Measurements from ENCODE around the gene NKX3-2. TPM values are rescaled to one million over a fixed set of nuclear protein-coding genes. Genes with fewer than 3 reads are reported as not detected.

NKX3-2 gene
- total RNA-seq, 6 experiments from 2014 or later: 0.07 to 0.17 (median 0.11) TPM; not detected in 1

- Mint-ChIP-seq H3K27me3 (ENCODE audit: insufficient read depth) (peaks cover 45% of the 10 kb centered on the region), H3K4me1 (ENCODE audit: low read depth) (peaks cover 29% of the 10 kb centered on the region), H3K9me3 (peaks cover 5% of the 10 kb centered on the region; the same call in 1 of the 2 replicates)
Measured at GRCh38 chr4:13548059-13548983, 4.0 kb upstream of the NKX3-2 start.

DNA sequence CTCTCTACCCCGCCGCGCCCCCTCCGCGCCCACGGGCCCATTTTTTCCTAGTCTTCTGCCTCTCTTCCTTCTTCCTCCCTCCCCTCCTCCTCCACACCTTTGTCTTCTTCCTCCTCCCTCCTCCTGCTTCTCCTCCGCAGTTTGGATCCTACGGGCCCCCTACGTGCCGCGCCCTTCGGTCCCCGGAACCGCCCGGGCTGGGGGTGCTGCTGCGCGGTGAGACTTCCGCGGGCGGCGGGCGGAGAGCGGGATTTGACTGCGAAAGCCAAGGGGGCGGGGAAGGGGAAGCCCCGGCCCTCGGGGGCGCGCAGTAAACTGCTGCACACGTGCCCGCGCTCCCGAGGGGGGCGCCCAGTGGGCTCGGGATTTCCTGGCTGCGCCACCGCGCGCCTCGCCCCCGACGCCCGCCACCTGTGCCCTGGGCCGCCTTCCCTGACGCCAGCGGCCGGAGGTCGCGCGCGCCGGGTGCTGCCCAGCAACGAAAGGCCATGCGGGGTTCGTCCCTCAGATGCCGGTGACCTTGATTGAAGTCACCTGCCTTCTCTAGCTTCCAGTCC lies 3.3 kb upstream of the NKX3-2 start:
- Mint-ChIP-seq H3K4me1 (ENCODE audit: low read depth) (peaks cover 29% of the 10 kb centered on the region), H3K36me3 (ENCODE audit: low read depth) (peaks cover 14% of the 10 kb centered on the region), H3K9me3 (peaks cover 5% of the 10 kb centered on the region; the same call in 1 of the 2 replicates), H3K27me3 (ENCODE audit: insufficient read depth) (peaks cover 50% of the 10 kb centered on the region), H3K27ac (no peak overlapping the region), H3K4me3 (no peak overlapping the region; the same call in 1 of the 2 replicates)
- DNase-seq: no peak
- TF ChIP-seq, protein P1, sequence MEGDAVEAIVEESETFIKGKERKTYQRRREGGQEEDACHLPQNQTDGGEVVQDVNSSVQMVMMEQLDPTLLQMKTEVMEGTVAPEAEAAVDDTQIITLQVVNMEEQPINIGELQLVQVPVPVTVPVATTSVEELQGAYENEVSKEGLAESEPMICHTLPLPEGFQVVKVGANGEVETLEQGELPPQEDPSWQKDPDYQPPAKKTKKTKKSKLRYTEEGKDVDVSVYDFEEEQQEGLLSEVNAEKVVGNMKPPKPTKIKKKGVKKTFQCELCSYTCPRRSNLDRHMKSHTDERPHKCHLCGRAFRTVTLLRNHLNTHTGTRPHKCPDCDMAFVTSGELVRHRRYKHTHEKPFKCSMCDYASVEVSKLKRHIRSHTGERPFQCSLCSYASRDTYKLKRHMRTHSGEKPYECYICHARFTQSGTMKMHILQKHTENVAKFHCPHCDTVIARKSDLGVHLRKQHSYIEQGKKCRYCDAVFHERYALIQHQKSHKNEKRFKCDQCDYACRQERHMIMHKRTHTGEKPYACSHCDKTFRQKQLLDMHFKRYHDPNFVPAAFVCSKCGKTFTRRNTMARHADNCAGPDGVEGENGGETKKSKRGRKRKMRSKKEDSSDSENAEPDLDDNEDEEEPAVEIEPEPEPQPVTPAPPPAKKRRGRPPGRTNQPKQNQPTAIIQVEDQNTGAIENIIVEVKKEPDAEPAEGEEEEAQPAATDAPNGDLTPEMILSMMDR (IDR thresholded peaks at IDR 0.05): no peak

More at GRCh38 chr4:13548059-13548983, 4.0 kb upstream of the NKX3-2 start:
- H3K36me3 Mint-ChIP-seq (ENCODE audit: low read depth): peaks cover 14% of the 10 kb centered on the region
- no peak overlapping the region for H3K27ac Mint-ChIP-seq
- TF ChIP-seq, protein P1 (IDR thresholded peaks at IDR 0.05): no peak
- H3K4me3 Mint-ChIP-seq: peak overlapping the region; percentile 88
- no peak for DNase-seq

GRCh38 chr4:13546941-13547484 lies 2.7 kb upstream of the NKX3-2 start:
- Mint-ChIP-seq H3K36me3 (ENCODE audit: low read depth) (peaks cover 14% of the 10 kb centered on the region), H3K4me3 (peak overlapping the region; percentile 77), H3K9me3 (peaks cover 5% of the 10 kb centered on the region; the same call in 1 of the 2 replicates), H3K27me3 (ENCODE audit: insufficient read depth) (peaks cover 50% of the 10 kb centered on the region), H3K4me1 (ENCODE audit: low read depth) (peaks cover 29% of the 10 kb centered on the region), H3K27ac (no peak overlapping the region)
- DNase-seq: no peak
- TF ChIP-seq, protein P1 (IDR thresholded peaks at IDR 0.05): no peak

- TF ChIP-seq, protein P1 (IDR thresholded peaks at IDR 0.05): no peak
- H3K4me1 Mint-ChIP-seq (ENCODE audit: low read depth): peaks cover 29% of the 10 kb centered on the region
- peaks cover 5% of the 10 kb centered on the region; the same call in 1 of the 2 replicates for H3K9me3 Mint-ChIP-seq
- H3K36me3 Mint-ChIP-seq (ENCODE audit: low read depth): peaks cover 13% of the 10 kb centered on the region
- H3K4me3 Mint-ChIP-seq: peak overlapping the region; percentile 77; the same call in 1 of the 2 replicates
- no peak for DNase-seq
- H3K27ac Mint-ChIP-seq: no peak overlapping the region
- H3K27me3 Mint-ChIP-seq (ENCODE audit: insufficient read depth): peaks cover 47% of the 10 kb centered on the region
Measured at GRCh38 chr4:13546142-13546940, 2.0 kb upstream of the NKX3-2 start.

- peaks cover 8% of the 10 kb centered on the region for H3K36me3 Mint-ChIP-seq (ENCODE audit: low read depth)
- H3K27me3 Mint-ChIP-seq (ENCODE audit: insufficient read depth): peaks cover 48% of the 10 kb centered on the region
- H3K27ac Mint-ChIP-seq: no peak overlapping the region
- no peaks in the 10 kb centered on the region; the same call in 1 of the 2 replicates for H3K9me3 Mint-ChIP-seq
- H3K4me1 Mint-ChIP-seq (ENCODE audit: low read depth): peaks cover 29% of the 10 kb centered on the region
- H3K4me3 Mint-ChIP-seq: peak overlapping the region; percentile 90
- DNase-seq: no peak
- TF ChIP-seq, protein P1 (IDR thresholded peaks at IDR 0.05): no peak
Measured at GRCh38 chr4:13545394-13545808, 1.1 kb upstream of the NKX3-2 start.

Data from HFFc6 (cell line).